H1 (cell line): Measurements from ENCODE around the gene FHIT.

Experiments
- ASH2L ChIP-seq: fragments of 200-600, 300-600 bp; sonication (generic); IDR thresholded peaks from one replicate; pipeline ENCODE4 v1.7.1; 2017; ENCODE audit warnings: low read length
- EZH2 ChIP-seq: fragments of 200-600 bp; sonication (generic); IDR thresholded peaks from 2 replicates; pipeline ENCODE4 v1.7.1; 2012; ENCODE audit warnings: low read depth, mild to moderate bottlenecking, moderate library complexity, low read length, inconsistent platforms; ENCODE audit not compliant: severe bottlenecking
- JUN ChIP-seq: IDR thresholded peaks from 2 replicates; pipeline ENCODE4 v1.6.1; 2011; ENCODE audit warnings: low read depth, mild to moderate bottlenecking, improper control_type of control experiment, low read length
- JUND ChIP-seq: IDR thresholded peaks from 2 replicates; pipeline ENCODE4 v1.6.1; 2011; ENCODE audit warnings: mild to moderate bottlenecking, improper control_type of control experiment, low read length
- PHF8 ChIP-seq: fragments of 200-600 bp; sonication (generic); conservative IDR thresholded peaks from 2 replicates; pipeline ENCODE4 v1.7.1; 2012; ENCODE audit warnings: low read depth, mild to moderate bottlenecking, inconsistent platforms, low read length, moderate library complexity
- ZNF274 ChIP-seq: IDR thresholded peaks from 2 replicates; pipeline ENCODE4 v1.7.0; 2012; ENCODE audit warnings: low read length, borderline replicate concordance; ENCODE audit errors: extremely low read depth
- TF ChIP-seq, protein P1 (sequence below), 3 experiments: IDR thresholded peaks; 1 replicate in 2 of 3; 2 replicates in 1 of 3; pipeline versions ENCODE4 v1.5.1 to v1.6.1; 2011; ENCODE audit warnings: low read length in 3 of 3, mild to moderate bottlenecking in 3 of 3, inconsistent platforms in 2 of 3, low read depth in 1 of 3, moderate library complexity in 1 of 3; ENCODE audit not compliant: insufficient read depth in 1 of 3; ENCODE audit errors: control extremely low read depth in 1 of 3

DNA sequence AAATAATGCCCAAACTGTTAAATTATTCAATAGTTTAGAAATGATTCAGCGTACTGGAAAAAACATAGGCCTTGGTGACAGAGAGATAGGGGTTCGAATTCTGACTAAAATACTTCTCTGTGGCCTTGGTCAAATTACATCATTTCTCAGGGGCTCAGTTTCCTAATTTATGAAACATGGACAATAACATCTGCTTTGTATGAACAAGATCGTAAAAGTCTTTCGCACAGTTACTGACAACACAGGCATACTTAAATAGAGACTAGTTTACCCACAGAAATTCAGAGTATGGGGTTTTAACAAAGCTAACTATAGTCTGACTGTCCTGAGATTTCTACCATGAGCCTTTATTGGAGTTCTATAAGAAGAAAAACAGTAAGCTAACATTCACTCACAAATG is 440.4 kb downstream of the FHIT start:
- no peak for TF ChIP-seq EZH2
- TF ChIP-seq, protein P1, sequence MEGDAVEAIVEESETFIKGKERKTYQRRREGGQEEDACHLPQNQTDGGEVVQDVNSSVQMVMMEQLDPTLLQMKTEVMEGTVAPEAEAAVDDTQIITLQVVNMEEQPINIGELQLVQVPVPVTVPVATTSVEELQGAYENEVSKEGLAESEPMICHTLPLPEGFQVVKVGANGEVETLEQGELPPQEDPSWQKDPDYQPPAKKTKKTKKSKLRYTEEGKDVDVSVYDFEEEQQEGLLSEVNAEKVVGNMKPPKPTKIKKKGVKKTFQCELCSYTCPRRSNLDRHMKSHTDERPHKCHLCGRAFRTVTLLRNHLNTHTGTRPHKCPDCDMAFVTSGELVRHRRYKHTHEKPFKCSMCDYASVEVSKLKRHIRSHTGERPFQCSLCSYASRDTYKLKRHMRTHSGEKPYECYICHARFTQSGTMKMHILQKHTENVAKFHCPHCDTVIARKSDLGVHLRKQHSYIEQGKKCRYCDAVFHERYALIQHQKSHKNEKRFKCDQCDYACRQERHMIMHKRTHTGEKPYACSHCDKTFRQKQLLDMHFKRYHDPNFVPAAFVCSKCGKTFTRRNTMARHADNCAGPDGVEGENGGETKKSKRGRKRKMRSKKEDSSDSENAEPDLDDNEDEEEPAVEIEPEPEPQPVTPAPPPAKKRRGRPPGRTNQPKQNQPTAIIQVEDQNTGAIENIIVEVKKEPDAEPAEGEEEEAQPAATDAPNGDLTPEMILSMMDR (IDR thresholded peaks at IDR 0.05; ENCODE audit: control extremely low read depth in 1 of 3, insufficient read depth in 1 of 3, low read depth in 1 of 3, low read length in 3 of 3): no peak
- TF ChIP-seq ASH2L: no peak
- no peak for TF ChIP-seq ZNF274
- no peak for TF ChIP-seq JUN
- TF ChIP-seq JUND: no peak
- TF ChIP-seq PHF8: no peak
